ENCODE measurements around the gene CLDN9. TPM values are rescaled to one million over a fixed set of nuclear protein-coding genes. Genes with fewer than 3 reads are reported as not detected.
A peak's percentile ranks its signal among the peaks of the same experiment; 100 is the strongest.

The CLDN9 gene
- total and polyA plus RNA-seq, 7 donors = 0.28 TPM; not detected in 6

DNA sequence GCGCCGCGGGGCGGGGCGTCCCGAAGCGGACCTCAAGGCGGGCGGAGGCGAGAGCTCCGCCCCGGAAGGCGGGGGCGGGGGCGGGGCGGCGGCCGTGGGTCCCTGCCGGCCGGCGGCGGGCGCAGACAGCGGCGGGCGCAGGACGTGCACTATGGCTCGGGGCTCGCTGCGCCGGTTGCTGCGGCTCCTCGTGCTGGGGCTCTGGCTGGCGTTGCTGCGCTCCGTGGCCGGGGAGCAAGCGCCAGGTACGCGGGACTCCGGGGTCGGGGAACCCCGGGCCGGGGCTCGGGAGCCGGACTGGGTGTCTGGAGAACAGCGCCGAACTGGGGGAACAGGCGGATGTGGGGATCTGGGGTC lies 7.5 kb downstream of the CLDN9 start, which contains the start of gene TNFRSF12A:
TNFRSF12A (plus strand) TSS at position 122 of the 357 bp plus-strand sequence; CDS start at position 152, 30 bp downstream.
- peak within 1 kb of the TSS; percentile 46 to 74 (median 61) for H3K4me3 ChIP-seq
- no peaks in the 10 kb centered on the region for H3K9me3 ChIP-seq
- peaks cover 0 to 59% (median 53%) of the 10 kb centered on the region in 4 donors for H3K4me1 ChIP-seq
- H3K27ac ChIP-seq = peak within 1 kb of the TSS; percentile 98 to 99 (median 98)
- WGBS, 2 donors = 1% methylated on average over 49 of the region's 49 CpGs
- TF ChIP-seq EP300 (IDR thresholded peaks at IDR 0.05) = no peak
- TF ChIP-seq, protein P1, sequence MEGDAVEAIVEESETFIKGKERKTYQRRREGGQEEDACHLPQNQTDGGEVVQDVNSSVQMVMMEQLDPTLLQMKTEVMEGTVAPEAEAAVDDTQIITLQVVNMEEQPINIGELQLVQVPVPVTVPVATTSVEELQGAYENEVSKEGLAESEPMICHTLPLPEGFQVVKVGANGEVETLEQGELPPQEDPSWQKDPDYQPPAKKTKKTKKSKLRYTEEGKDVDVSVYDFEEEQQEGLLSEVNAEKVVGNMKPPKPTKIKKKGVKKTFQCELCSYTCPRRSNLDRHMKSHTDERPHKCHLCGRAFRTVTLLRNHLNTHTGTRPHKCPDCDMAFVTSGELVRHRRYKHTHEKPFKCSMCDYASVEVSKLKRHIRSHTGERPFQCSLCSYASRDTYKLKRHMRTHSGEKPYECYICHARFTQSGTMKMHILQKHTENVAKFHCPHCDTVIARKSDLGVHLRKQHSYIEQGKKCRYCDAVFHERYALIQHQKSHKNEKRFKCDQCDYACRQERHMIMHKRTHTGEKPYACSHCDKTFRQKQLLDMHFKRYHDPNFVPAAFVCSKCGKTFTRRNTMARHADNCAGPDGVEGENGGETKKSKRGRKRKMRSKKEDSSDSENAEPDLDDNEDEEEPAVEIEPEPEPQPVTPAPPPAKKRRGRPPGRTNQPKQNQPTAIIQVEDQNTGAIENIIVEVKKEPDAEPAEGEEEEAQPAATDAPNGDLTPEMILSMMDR (IDR thresholded peaks at IDR 0.05) = no peak
- TF ChIP-seq POLR2AphosphoS5 (IDR thresholded peaks at IDR 0.05) = peak; percentile 56 to 90 (median 88)
- TF ChIP-seq POLR2A (IDR thresholded peaks at IDR 0.05) = peak in 1 of 2 donors; percentile 51
- peaks cover 17 to 28% (median 24%) of the 10 kb centered on the region in 3 donors for H3K27me3 ChIP-seq
- H3K36me3 ChIP-seq = no peaks in the 10 kb centered on the region
- intact Hi-C loops (cut with DNase I) = loop anchor here (2.0 kb wide), 1 partner anchor 263 kb away; the partner anchor contains the start of gene ZNF263
- peak; percentile 83 for DNase-seq

GRCh38 chr16:3020604-3021448 lies 8.1 kb downstream of the CLDN9 start:
- peak; percentile 94 for DNase-seq
- 0 to 1% methylated on average over 57 of the region's 57 CpGs for WGBS, 2 donors
- Histone ChIP-seq H3K9me3 (no peaks in the 10 kb centered on the region), H3K27ac (peak overlapping the region; percentile 98 to 99 (median 98)), H3K4me3 (peak overlapping the region; percentile 46 to 74 (median 61)), H3K4me1 (peaks cover 0 to 62% (median 54%) of the 10 kb centered on the region in 4 donors), H3K36me3 (peaks cover 0 to 3% (median 1%) of the 10 kb centered on the region in 4 donors), H3K27me3 (peaks cover 17 to 28% (median 24%) of the 10 kb centered on the region in 3 donors)
- TF ChIP-seq, protein P1 (IDR thresholded peaks at IDR 0.05) = no peak
- TF ChIP-seq EP300 (IDR thresholded peaks at IDR 0.05) (peak in 2 of 4 donors; percentile 57 to 80), POLR2A (IDR thresholded peaks at IDR 0.05) (no peak), POLR2AphosphoS5 (IDR thresholded peaks at IDR 0.05) (peak; percentile 49 to 90 (median 70))
- intact Hi-C loops (cut with DNase I) = loop anchor here (2.0 kb wide), 1 partner anchor 262 kb away; the partner anchor contains the start of gene ZNF263

DNA sequence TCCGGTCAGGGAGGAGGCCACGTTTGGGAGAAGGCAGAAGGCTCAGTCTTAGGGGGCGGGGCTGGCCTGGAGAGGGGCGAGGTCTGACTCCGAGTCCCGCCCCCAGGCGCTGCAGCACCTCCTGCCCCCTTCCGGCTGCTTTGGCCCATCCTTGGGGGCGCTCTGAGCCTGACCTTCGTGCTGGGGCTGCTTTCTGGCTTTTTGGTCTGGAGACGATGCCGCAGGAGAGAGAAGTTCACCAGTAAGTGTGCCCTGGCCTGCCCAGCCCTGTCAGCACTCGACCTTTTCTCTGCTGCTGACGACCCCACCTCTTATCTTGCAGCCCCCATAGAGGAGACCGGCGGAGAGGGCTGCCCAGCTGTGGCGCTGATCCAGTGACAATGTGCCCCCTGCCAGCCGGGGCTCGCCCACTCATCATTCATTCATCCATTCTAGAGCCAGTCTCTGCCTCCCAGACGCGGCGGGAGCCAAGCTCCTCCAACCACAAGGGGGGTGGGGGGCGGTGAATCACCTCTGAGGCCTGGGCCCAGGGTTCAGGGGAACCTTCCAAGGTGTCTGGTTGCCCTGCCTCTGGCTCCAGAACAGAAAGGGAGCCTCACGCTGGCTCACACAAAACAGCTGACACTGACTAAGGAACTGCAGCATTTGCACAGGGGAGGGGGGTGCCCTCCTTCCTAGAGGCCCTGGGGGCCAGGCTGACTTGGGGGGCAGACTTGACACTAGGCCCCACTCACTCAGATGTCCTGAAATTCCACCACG lies 8.9 kb downstream of the CLDN9 start:
- Histone ChIP-seq H3K9me3 (no peaks in the 10 kb centered on the region), H3K27me3 (peaks cover 17 to 28% (median 24%) of the 10 kb centered on the region in 3 donors), H3K4me1 (peaks cover 0 to 62% (median 54%) of the 10 kb centered on the region in 4 donors), H3K27ac (peak overlapping the region; percentile 98 to 99 (median 98)), H3K4me3 (peak overlapping the region; percentile 46 to 74 (median 61)), H3K36me3 (peaks cover 0 to 11% (median 9%) of the 10 kb centered on the region in 4 donors)
- peak; percentile 90 for DNase-seq
- WGBS, 2 donors = 17 to 18% methylated on average over 25 of the region's 25 CpGs
- TF ChIP-seq, protein P1 (IDR thresholded peaks at IDR 0.05) = peak in 1 of 4 experiments; percentile 27
- no peak for TF ChIP-seq EP300 (IDR thresholded peaks at IDR 0.05)
- no peak for TF ChIP-seq POLR2A (IDR thresholded peaks at IDR 0.05)
- TF ChIP-seq POLR2AphosphoS5 (IDR thresholded peaks at IDR 0.05) = peak in 1 of 4 donors; percentile 21
- intact Hi-C loops (cut with DNase I) = loop anchor here (2.0 kb wide), 1 partner anchor 261 kb away; the partner anchor contains the start of gene ZNF263

DNA sequence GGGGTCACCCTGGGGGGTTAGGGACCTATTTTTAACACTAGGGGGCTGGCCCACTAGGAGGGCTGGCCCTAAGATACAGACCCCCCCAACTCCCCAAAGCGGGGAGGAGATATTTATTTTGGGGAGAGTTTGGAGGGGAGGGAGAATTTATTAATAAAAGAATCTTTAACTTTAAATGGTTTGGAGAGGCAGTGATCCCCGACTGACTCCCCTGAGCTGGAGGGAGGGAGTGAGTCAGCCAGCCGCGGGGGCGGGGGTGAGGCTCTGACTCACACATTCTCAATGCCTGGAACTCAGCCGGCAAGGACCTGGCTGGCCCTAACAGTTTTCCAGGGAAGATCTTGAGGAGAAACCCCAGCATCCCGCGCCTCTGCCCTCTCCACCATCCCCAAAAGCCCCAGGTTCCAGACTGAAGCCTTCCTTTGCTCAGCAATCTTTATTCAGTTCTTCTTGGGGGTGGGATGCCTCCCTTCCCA lies 9.5 kb downstream of the CLDN9 start:
- 20 to 25% methylated on average over 8 of the region's 8 CpGs for WGBS, 2 donors
- intact Hi-C loops (cut with DNase I) = no loop called here
- H3K36me3 ChIP-seq = peaks cover 0 to 17% (median 14%) of the 10 kb centered on the region in 4 donors
- no peaks in the 10 kb centered on the region for H3K9me3 ChIP-seq
- H3K4me3 ChIP-seq = peak overlapping the region in 3 of 4 donors; percentile 65 to 74 (median 67)
- H3K27me3 ChIP-seq = peaks cover 14 to 22% (median 20%) of the 10 kb centered on the region in 3 donors
- peak overlapping the region; percentile 98 to 99 (median 98) for H3K27ac ChIP-seq
- H3K4me1 ChIP-seq = peaks cover 0 to 62% (median 54%) of the 10 kb centered on the region in 4 donors
- TF ChIP-seq POLR2AphosphoS5 (IDR thresholded peaks at IDR 0.05) (peak; percentile 52 to 73 (median 68)), EP300 (IDR thresholded peaks at IDR 0.05) (no peak)
- peak; percentile 96 for DNase-seq

Measured in sigmoid colon (tissue), 7 donors.